ENCODE data around the gene PRXL2C. TPM values are rescaled to one million over a fixed set of nuclear protein-coding genes. Genes with fewer than 3 reads are reported as not detected.

The PRXL2C gene
- total and polyA plus RNA-seq, 2 of the 13 experiments (the other 11 are each of a cell fraction or from before 2014, with no cell fraction given), result 11.0 to 13.2 TPM

DNA sequence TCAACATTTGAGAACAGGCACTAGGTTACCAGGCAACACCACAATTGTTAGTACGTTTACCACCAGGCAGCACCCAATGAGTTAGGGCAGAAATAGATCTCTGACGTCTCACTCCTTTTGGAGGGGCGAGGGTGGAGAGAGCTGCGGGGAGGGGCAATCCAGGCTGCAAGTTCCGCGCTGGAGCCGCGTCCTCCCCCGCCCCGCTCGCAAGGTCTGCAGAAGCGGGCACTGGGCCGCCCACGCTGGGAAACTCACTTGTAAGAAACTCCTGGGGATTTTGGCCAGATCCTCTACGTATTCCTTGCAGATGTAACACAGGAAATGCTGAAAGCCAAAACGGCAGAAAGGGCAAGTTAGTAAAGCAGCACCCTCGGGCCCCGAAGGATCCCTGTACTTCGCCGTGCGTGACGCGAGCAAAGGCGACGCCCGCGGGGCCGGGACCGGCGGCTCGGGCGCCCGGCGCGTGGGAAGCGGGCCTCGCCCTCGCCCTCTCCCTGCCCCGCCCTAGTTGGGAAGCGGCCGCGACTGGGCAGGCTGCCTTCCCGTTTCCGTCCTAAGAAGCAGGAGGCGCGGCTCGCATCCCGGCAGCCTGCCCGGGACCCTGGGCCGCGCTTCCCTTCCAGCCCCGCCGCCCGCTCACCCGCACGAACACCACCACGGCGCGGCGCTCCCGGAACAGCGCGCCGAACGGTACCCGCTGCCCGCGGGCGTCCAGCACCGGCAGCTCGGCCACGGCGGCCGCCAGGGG lies 493 bp downstream of the PRXL2C start (continued):
- TF ChIP-seq, protein P1, sequence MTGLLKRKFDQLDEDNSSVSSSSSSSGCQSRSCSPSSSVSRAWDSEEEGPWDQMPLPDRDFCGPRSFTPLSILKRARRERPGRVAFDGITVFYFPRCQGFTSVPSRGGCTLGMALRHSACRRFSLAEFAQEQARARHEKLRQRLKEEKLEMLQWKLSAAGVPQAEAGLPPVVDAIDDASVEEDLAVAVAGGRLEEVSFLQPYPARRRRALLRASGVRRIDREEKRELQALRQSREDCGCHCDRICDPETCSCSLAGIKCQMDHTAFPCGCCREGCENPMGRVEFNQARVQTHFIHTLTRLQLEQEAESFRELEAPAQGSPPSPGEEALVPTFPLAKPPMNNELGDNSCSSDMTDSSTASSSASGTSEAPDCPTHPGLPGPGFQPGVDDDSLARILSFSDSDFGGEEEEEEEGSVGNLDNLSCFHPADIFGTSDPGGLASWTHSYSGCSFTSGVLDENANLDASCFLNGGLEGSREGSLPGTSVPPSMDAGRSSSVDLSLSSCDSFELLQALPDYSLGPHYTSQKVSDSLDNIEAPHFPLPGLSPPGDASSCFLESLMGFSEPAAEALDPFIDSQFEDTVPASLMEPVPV (CRISPR knock-in tag; IDR thresholded peaks at IDR 0.05), result 0 out of 2 replicates have a peak, but pooled peaks have one; percentile 7
- TF ChIP-seq KMT2A (CRISPR knock-in tag; IDR thresholded peaks at IDR 0.05) (no peak), SOX6 (IDR thresholded peaks at IDR 0.05) (no peak), SOX6 (CRISPR knock-in tag; IDR thresholded peaks at IDR 0.05) (0 out of 2 replicates have a peak, but pooled peaks have one; percentile 18), PAX8 (CRISPR knock-in tag; IDR thresholded peaks at IDR 0.05; ENCODE audit: borderline replicate concordance) (peak; percentile 27; the same call in 1 of the 2 replicates), ZFY (CRISPR knock-in tag; IDR thresholded peaks at IDR 0.05) (peak; percentile 81), ZC3H4 (CRISPR knock-in tag; IDR thresholded peaks at IDR 0.05; ENCODE audit: borderline replicate concordance) (no peak), LCORL (IDR thresholded peaks at IDR 0.05) (no peak), LCORL (CRISPR knock-in tag; IDR thresholded peaks at IDR 0.05) (peak; percentile 16; the same call in 1 of the 2 replicates), MATR3 (CRISPR knock-in tag; IDR thresholded peaks at IDR 0.05) (no peak), SP4 (CRISPR knock-in tag; IDR thresholded peaks at IDR 0.05) (no peak), MIXL1 (CRISPR knock-in tag; IDR thresholded peaks at IDR 0.05) (no peak), CAMTA2 (CRISPR knock-in tag; IDR thresholded peaks at IDR 0.05; ENCODE audit: borderline replicate concordance) (0 out of 2 replicates have a peak, but pooled peaks have one; percentile 67), HNRNPL (IDR thresholded peaks at IDR 0.05; ENCODE audit: low read depth, low read length) (0 out of 2 replicates have a peak, but pooled peaks have one; percentile 21), ZNF546 (CRISPR knock-in tag; conservative IDR thresholded peaks at IDR 0.05) (no peak), HOXD1 (CRISPR knock-in tag; IDR thresholded peaks at IDR 0.05) (0 out of 2 replicates have a peak, but pooled peaks have one; percentile 31), SIX1 (CRISPR knock-in tag; IDR thresholded peaks at IDR 0.05; ENCODE audit: borderline replicate concordance) (no peak), ZNF891 (CRISPR knock-in tag; IDR thresholded peaks at IDR 0.05) (no peak), RORA (CRISPR knock-in tag; IDR thresholded peaks at IDR 0.05) (no peak), ZNF577 (CRISPR knock-in tag; IDR thresholded peaks at IDR 0.05; ENCODE audit: borderline replicate concordance, low read depth) (no peak), ZMYM4 (CRISPR knock-in tag; IDR thresholded peaks at IDR 0.05) (peak; percentile 38; the same call in 1 of the 2 replicates), KAT7 (CRISPR knock-in tag; IDR thresholded peaks at IDR 0.05; ENCODE audit: borderline replicate concordance) (0 out of 2 replicates have a peak, but pooled peaks have one; percentile 56), POLR2G (IDR thresholded peaks at IDR 0.05; ENCODE audit: low read depth, low read length) (peak; percentile 58), ZNF543 (CRISPR knock-in tag; IDR thresholded peaks at IDR 0.05) (no peak), NRL (CRISPR knock-in tag; IDR thresholded peaks at IDR 0.05; ENCODE audit: borderline replicate concordance) (peak; percentile 20; the same call in 1 of the 2 replicates)
- TF ChIP-seq, protein P2, sequence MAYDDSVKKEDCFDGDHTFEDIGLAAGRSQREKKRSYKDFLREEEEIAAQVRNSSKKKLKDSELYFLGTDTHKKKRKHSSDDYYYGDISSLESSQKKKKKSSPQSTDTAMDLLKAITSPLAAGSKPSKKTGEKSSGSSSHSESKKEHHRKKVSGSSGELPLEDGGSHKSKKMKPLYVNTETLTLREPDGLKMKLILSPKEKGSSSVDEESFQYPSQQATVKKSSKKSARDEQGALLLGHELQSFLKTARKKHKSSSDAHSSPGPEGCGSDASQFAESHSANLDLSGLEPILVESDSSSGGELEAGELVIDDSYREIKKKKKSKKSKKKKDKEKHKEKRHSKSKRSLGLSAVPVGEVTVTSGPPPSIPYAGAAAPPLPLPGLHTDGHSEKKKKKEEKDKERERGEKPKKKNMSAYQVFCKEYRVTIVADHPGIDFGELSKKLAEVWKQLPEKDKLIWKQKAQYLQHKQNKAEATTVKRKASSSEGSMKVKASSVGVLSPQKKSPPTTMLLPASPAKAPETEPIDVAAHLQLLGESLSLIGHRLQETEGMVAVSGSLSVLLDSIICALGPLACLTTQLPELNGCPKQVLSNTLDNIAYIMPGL (CRISPR knock-in tag; IDR thresholded peaks at IDR 0.05; ENCODE audit: borderline replicate concordance in 1 of 2, low read depth in 1 of 2), result peak in 1 of 2 experiments; percentile 64; a peak in 3 of 4 replicates
- TF ChIP-seq, protein P3, sequence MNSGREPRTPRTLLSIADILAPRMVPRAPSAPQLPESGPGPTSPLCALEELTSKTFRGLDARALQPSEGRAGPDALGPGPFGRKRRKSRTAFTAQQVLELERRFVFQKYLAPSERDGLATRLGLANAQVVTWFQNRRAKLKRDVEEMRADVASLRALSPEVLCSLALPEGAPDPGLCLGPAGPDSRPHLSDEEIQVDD (CRISPR knock-in tag; IDR thresholded peaks at IDR 0.05; ENCODE audit: borderline replicate concordance), result no peak
